NCI-H510A (cell line): ENCODE measurements around the gene ING3.

Source experiments
- DNase-seq: peaks from one replicate; lab custom pipeline; 2025; lab: John Stamatoyannopoulos, UW

ING3 gene

GRCh38 chr7:121026159-121026558, 75.6 kb downstream of the ING3 start:
- no peak for DNase-seq

- no peak for DNase-seq
These were observed 76.1 kb downstream of the ING3 start for GRCh38 chr7:121026577-121027111.
